ENCODE measurements around the gene TLCD1. TPM values are rescaled to one million over a fixed set of nuclear protein-coding genes. Genes with fewer than 3 reads are reported as not detected.
A peak's percentile ranks its signal among the peaks of the same experiment; 100 is the strongest.

The TLCD1 gene
- total RNA-seq, result 1 to 10 TPM in 1 of 4 donors, under 1 TPM in 1, not detected in 2; 0.44 to 1.2 TPM

- Histone ChIP-seq H3K4me1 (peaks cover 0 to 63% (median 33%) of the 10 kb centered on the region in 4 donors), H3K4me3 (peak within 1 kb of the TSS; percentile 41 to 85 (median 68)), H3K9me3 (no peaks in the 10 kb centered on the region), H3K27me3 (no peaks in the 10 kb centered on the region), H3K36me3 (peaks cover 6 to 37% (median 19%) of the 10 kb centered on the region in 3 donors), H3K27ac (peak within 1 kb of the TSS; percentile 26 to 100 (median 94))
- peak in 1 of 2 donors; percentile 31 for DNase-seq (ENCODE audit: low spot score in 2 of 2)
- no peak for TF ChIP-seq EP300 (IDR thresholded peaks at IDR 0.05)
- TF ChIP-seq CTCF (IDR thresholded peaks at IDR 0.05), result no peak
- no peak for TF ChIP-seq POLR2A (IDR thresholded peaks at IDR 0.05)
- WGBS, 2 donors, result 0 to 1% methylated on average over 4 to 24 of the region's 49 CpGs
Measured at GRCh38 chr17:28726226-28726626, at the start of gene TLCD1. TLCD1 (minus strand) TSS chr17:28726233; CDS start chr17:28726097, 136 bp downstream.

GRCh38 chr17:28774206-28774605 lies 48.2 kb upstream of the TLCD1 start:
- Histone ChIP-seq H3K27ac (no peak overlapping the region), H3K4me1 (peaks cover 0 to 3% (median 0%) of the 10 kb centered on the region in 4 donors), H3K36me3 (peaks cover 0 to 7% (median 0%) of the 10 kb centered on the region in 3 donors), H3K27me3 (no peaks in the 10 kb centered on the region), H3K9me3 (no peaks in the 10 kb centered on the region), H3K4me3 (no peak overlapping the region)
- WGBS, 2 donors, result 66 to 76% methylated on average over 3 of the region's 3 CpGs
- DNase-seq (ENCODE audit: low spot score in 2 of 2), result no peak
- TF ChIP-seq EP300 (IDR thresholded peaks at IDR 0.05) (no peak), CTCF (IDR thresholded peaks at IDR 0.05) (no peak), POLR2A (IDR thresholded peaks at IDR 0.05) (no peak)

- peaks cover 0 to 7% (median 0%) of the 10 kb centered on the region in 3 donors for H3K36me3 ChIP-seq
- no peak overlapping the region for H3K4me3 ChIP-seq
- no peaks in the 10 kb centered on the region for H3K27me3 ChIP-seq
- H3K4me1 ChIP-seq, result peaks cover 0 to 3% (median 0%) of the 10 kb centered on the region in 4 donors
- H3K27ac ChIP-seq, result no peak overlapping the region
- H3K9me3 ChIP-seq, result no peaks in the 10 kb centered on the region
- WGBS, 2 donors, result 69 to 75% methylated on average over 6 of the region's 6 CpGs
- DNase-seq (ENCODE audit: low spot score in 2 of 2), result no peak
- no peak for TF ChIP-seq CTCF (IDR thresholded peaks at IDR 0.05)
- TF ChIP-seq POLR2A (IDR thresholded peaks at IDR 0.05), result no peak
- TF ChIP-seq EP300 (IDR thresholded peaks at IDR 0.05), result no peak
Measured at GRCh38 chr17:28773736-28774135, 47.7 kb upstream of the TLCD1 start.

GRCh38 chr17:28765038-28765437 lies 39.0 kb upstream of the TLCD1 start:
- no peak for TF ChIP-seq EP300 (IDR thresholded peaks at IDR 0.05)
- no peak for TF ChIP-seq CTCF (IDR thresholded peaks at IDR 0.05)
- no peak for TF ChIP-seq POLR2A (IDR thresholded peaks at IDR 0.05)

GRCh38 chr17:28763804-28764266 lies 37.8 kb upstream of the TLCD1 start:
- Histone ChIP-seq H3K4me3 (no peak overlapping the region), H3K36me3 (peaks cover 5 to 42% (median 6%) of the 10 kb centered on the region in 3 donors), H3K27me3 (no peaks in the 10 kb centered on the region), H3K27ac (peak overlapping the region in 1 of 4 donors; percentile 27), H3K9me3 (no peaks in the 10 kb centered on the region), H3K4me1 (peaks cover 0 to 25% (median 0%) of the 10 kb centered on the region in 4 donors)
- peak; percentile 85 to 99 for DNase-seq (ENCODE audit: low spot score in 2 of 2)
- 59% methylated on average over 5 of the region's 5 CpGs for WGBS, 2 donors
- TF ChIP-seq POLR2A (IDR thresholded peaks at IDR 0.05) (no peak), EP300 (IDR thresholded peaks at IDR 0.05) (peak in 1 of 2 donors; percentile 26), CTCF (IDR thresholded peaks at IDR 0.05) (peak; percentile 82 to 88 (median 86))

More at GRCh38 chr17:28765038-28765437, 39.0 kb upstream of the TLCD1 start:
- Histone ChIP-seq H3K36me3 (peaks cover 0 to 33% (median 0%) of the 10 kb centered on the region in 3 donors), H3K27ac (peak overlapping the region in 1 of 4 donors; percentile 29), H3K9me3 (no peaks in the 10 kb centered on the region), H3K4me1 (peaks cover 0 to 25% (median 0%) of the 10 kb centered on the region in 4 donors), H3K4me3 (no peak overlapping the region), H3K27me3 (no peaks in the 10 kb centered on the region)
- WGBS, 2 donors, result 47 to 56% methylated on average over 4 of the region's 4 CpGs
- DNase-seq (ENCODE audit: low spot score in 2 of 2), result no peak
